ENCODE measurements around the gene HIVEP3. TPM values are rescaled to one million over a fixed set of nuclear protein-coding genes. Genes with fewer than 3 reads are reported as not detected.

Gene HIVEP3
- total RNA-seq, 4 donors from 2014 or later: 3.2 to 11.0 (median 4.2) TPM

DNA sequence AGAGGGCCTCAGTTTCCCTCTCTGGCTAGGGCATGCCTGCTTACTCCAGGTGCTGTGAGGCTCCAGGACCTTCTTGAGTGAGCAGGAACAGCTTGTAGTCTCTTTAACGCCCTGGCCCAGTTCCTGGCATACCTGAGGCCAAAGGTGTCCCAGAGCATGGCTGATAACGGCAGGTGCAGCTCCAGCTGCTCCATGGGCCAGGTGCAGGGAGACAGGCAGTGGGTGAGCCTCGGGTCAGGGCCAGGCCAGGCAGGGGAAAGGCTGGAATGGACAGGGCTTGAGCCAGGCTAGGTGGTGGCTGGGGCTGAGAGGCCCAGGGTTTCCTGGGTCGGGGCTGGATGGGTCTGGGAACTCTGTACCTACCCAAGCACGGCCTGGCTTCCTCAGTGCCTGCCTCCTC is 452.6 kb downstream of the HIVEP3 start:
- no peak for DNase-seq
- peaks cover 0 to 5% (median 0%) of the 10 kb centered on the region in 4 donors for H3K27me3 ChIP-seq
- intact Hi-C loops (cut with DNase I): no loop called here
- H3K9me3 ChIP-seq: no peaks in the 10 kb centered on the region
- TF ChIP-seq, protein P1, sequence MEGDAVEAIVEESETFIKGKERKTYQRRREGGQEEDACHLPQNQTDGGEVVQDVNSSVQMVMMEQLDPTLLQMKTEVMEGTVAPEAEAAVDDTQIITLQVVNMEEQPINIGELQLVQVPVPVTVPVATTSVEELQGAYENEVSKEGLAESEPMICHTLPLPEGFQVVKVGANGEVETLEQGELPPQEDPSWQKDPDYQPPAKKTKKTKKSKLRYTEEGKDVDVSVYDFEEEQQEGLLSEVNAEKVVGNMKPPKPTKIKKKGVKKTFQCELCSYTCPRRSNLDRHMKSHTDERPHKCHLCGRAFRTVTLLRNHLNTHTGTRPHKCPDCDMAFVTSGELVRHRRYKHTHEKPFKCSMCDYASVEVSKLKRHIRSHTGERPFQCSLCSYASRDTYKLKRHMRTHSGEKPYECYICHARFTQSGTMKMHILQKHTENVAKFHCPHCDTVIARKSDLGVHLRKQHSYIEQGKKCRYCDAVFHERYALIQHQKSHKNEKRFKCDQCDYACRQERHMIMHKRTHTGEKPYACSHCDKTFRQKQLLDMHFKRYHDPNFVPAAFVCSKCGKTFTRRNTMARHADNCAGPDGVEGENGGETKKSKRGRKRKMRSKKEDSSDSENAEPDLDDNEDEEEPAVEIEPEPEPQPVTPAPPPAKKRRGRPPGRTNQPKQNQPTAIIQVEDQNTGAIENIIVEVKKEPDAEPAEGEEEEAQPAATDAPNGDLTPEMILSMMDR (IDR thresholded peaks at IDR 0.05): no peak
- no peak for TF ChIP-seq POLR2A (IDR thresholded peaks at IDR 0.05)
- WGBS, 2 donors: no CpG with 5 or more reads among the region's 5 CpGs
- H3K4me1 ChIP-seq: peaks cover 8 to 45% (median 11%) of the 10 kb centered on the region in 3 donors
- no peaks in the 10 kb centered on the region for H3K36me3 ChIP-seq
- no peak overlapping the region for H3K4me3 ChIP-seq
- H3K27ac ChIP-seq: peak overlapping the region in 3 of 4 donors; percentile 10 to 53 (median 31)

DNA sequence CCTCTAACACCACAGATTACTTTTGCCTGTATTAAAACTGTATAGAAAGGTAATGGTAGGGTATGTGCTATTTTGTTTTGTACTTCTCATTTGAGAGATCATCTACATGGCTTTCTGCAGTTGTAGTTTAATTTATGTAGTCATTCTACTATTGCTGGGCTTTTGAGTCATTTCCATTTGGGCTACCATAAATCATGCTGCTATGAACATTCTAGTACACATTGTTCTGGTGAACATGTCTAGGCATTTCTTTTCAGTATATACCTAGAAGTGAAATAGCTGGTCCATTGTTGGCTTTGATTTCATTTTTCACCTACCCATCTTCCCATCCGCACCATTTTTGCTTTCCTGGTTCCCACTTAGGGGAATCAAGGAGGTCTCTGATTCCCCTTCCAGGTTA is 453.0 kb downstream of the HIVEP3 start:
- DNase-seq: no peak
- WGBS, 2 donors: 33 to 80% methylated on average over 1 of the region's 1 CpG
- H3K9me3 ChIP-seq: no peaks in the 10 kb centered on the region

DNA sequence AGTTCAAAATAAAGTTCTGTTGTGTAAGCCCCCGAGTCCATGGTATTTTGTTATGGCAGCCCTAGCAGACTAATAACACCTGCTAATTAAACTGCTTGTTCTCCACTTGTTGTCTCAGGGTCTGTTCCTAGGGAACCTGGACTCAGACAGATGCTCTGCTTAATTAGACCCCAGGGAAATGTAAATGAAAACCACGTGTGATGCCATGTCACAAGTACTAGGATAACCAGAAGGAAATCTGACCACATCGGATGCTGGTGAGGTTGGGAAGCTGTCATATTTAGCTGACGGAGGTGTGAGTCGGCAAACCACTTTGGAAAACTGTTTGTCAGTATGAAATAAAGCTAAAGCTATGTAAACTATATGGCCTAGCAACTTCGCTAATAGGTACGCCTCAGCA is 453.8 kb downstream of the HIVEP3 start:
- intact Hi-C loops (cut with DNase I): no loop called here
- TF ChIP-seq POLR2A (IDR thresholded peaks at IDR 0.05): no peak
- TF ChIP-seq, protein P1 (IDR thresholded peaks at IDR 0.05): no peak
- Histone ChIP-seq H3K9me3 (no peaks in the 10 kb centered on the region), H3K4me3 (no peak overlapping the region), H3K36me3 (no peaks in the 10 kb centered on the region), H3K27ac (no peak overlapping the region), H3K27me3 (peaks cover 0 to 5% (median 0%) of the 10 kb centered on the region in 4 donors), H3K4me1 (peaks cover 8 to 45% (median 11%) of the 10 kb centered on the region in 3 donors)
- no peak for DNase-seq
- 87 to 89% methylated on average over 7 of the region's 7 CpGs for WGBS, 2 donors

More for the DNA sequence above, 453.0 kb downstream of the HIVEP3 start:
- Histone ChIP-seq H3K36me3 (no peaks in the 10 kb centered on the region), H3K27me3 (peaks cover 0 to 5% (median 0%) of the 10 kb centered on the region in 4 donors), H3K4me1 (peaks cover 8 to 45% (median 11%) of the 10 kb centered on the region in 3 donors), H3K4me3 (no peak overlapping the region), H3K27ac (peak overlapping the region in 3 of 4 donors; percentile 10 to 53 (median 31))
- TF ChIP-seq, protein P1 (IDR thresholded peaks at IDR 0.05): no peak
- no peak for TF ChIP-seq POLR2A (IDR thresholded peaks at IDR 0.05)
- intact Hi-C loops (cut with DNase I): no loop called here

DNA sequence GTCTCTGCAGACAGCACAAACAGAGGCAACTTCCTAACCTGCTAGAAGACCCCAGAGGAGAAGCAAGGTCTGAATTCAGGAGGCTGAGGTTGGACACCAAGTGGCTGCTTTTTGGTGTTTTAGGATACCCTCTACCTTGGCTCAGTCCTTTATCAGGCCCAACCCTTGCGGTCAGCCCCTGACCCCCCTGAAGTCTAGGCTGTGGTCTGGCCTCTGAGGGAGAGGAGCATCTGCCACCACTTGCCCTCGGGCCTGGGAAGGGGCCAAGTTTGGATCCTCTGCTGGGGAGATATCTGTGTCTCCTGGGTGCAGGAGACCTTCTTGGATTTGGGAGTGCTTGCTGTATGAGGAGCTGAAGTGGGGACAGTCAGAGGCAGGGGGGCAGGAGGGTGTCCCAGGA is 455.2 kb downstream of the HIVEP3 start:
- no peaks in the 10 kb centered on the region for H3K9me3 ChIP-seq
- peaks cover 8 to 45% (median 11%) of the 10 kb centered on the region in 3 donors for H3K4me1 ChIP-seq
- peaks cover 0 to 5% (median 0%) of the 10 kb centered on the region in 4 donors for H3K27me3 ChIP-seq
- TF ChIP-seq, protein P1 (IDR thresholded peaks at IDR 0.05): no peak
- TF ChIP-seq POLR2A (IDR thresholded peaks at IDR 0.05): no peak
- H3K27ac ChIP-seq: no peak overlapping the region
- no peak for DNase-seq
- intact Hi-C loops (cut with DNase I): no loop called here
- WGBS, 2 donors: 65 to 80% methylated on average over 1 to 2 of the region's 2 CpGs
- no peak overlapping the region for H3K4me3 ChIP-seq
- no peaks in the 10 kb centered on the region for H3K36me3 ChIP-seq

DNA sequence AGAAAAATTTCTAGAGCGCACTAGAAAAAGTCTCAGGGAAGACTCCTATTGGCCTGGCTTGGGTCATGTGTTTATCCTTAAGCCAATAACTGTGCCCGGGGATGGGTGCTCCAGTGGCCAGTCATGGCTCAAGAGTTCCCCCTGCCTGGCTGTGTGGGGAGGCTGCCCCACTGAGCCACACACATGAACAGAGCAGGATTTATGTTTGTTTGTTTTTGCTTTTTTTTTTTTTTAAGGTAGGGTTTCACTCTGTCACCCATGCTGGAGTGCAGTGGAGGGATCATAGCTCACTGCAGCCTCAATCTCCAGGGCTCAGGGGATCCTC is 456.1 kb downstream of the HIVEP3 start:
- 100% methylated on average over 2 of the region's 2 CpGs for WGBS, 2 donors
- TF ChIP-seq POLR2A (IDR thresholded peaks at IDR 0.05): no peak
- TF ChIP-seq, protein P1 (IDR thresholded peaks at IDR 0.05): no peak
- Histone ChIP-seq H3K4me1 (peaks cover 8 to 37% (median 9%) of the 10 kb centered on the region in 3 donors), H3K9me3 (no peaks in the 10 kb centered on the region), H3K4me3 (no peak overlapping the region), H3K36me3 (no peaks in the 10 kb centered on the region), H3K27me3 (peaks cover 0 to 5% (median 0%) of the 10 kb centered on the region in 4 donors), H3K27ac (no peak overlapping the region)
- no peak for DNase-seq
- intact Hi-C loops (cut with DNase I): no loop called here

Data from esophagus squamous epithelium (tissue), 5 donors.